HS-27A (cell line): Measurements from ENCODE around the gene C1R.
"Not testable (repeated sequence)": the region's sequence is repeated elsewhere in the genome, so short reads cannot be mapped to it uniquely, and the experiment has no call there.

Source experiments
- DNase-seq: peaks from one replicate; pipeline ENCODE4 v3.0.0-alpha.2; 2012; ENCODE audit warnings: low read depth, missing footprints

Gene C1R

GRCh38 chr12:7067096-7067495 lies 25.1 kb downstream of the C1R start:
- no peak for DNase-seq

GRCh38 chr12:7066596-7066995 lies 25.6 kb downstream of the C1R start:
- no peak for DNase-seq

DNA sequence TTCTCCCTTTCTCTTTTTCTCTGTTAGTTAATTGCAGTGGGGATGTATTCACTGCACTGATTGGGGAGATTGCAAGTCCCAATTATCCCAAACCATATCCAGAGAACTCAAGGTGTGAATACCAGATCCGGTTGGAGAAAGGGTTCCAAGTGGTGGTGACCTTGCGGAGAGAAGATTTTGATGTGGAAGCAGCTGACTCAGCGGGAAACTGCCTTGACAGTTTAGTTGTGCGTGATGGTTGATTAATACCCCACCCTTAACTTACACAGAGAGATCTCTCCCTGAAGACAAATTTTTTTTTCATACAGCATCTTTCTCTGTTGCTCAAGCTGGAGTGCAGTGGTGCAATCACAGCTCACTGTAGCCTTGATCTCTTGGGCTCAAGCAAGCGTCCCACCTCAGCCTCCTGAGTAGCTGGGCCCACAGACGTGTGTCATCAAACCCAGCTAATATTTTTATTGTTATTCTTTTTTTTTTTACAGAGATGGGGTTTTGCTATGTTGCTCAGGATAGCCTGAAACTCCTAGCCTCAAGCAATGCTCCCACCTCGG lies 27.1 kb downstream of the C1R start:
- DNase-seq = no peak

GRCh38 chr12:7064516-7064915 lies 27.7 kb downstream of the C1R start:
- DNase-seq = no peak

GRCh38 chr12:7061596-7061995 lies 30.6 kb downstream of the C1R start:
- no peak for DNase-seq

DNA sequence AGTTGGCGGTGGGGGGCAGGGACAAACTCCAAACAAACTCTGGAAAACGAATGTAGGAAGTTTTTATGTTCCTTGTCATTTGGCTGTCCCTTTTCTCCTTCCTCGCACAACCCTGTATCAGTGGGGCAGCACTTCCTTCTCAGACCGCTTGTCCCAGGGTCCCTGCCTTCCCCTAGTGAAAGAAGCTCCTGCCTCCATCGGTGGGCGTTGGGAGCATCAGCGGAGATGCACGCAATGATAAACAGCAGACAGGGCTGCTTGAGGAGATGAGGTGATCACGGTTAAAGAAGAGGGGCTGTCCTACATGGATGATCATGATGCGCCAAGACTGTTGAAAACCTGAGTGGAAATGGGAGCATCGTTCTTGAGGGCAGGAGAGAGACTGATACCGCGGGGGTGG lies 31.1 kb downstream of the C1R start:
- DNase-seq = no peak

DNA sequence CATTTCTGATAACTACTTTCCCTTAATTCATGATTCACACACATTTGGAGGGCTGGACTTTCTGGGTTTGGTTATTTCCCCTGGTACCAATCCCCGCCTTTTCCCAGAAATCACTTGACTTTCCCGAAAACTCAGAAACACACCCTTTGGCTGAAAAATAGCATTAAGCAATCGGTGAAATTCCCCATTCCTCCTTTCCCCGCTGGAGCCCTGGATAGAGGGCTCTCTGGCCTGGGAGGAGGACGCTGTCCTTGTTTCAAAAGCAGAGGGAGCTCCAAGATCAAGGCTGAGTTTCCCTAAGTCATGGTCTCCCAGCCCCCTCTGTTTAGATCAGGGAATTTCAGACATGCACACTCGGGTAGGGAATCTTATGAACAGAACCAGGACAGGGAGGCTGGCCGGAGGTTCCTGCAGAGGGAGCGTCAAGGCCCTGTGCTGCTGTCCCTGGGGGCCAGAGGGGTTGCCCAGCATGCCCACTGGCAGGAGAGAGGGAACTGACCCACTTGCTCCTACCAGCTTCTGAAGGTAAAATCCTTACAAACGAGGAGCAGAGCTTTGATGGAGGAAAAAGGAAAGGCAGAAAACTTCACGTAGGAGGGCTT lies 31.8 kb downstream of the C1R start, which contains the start of gene C1S:
Gene C1S (plus strand): TSS at position 366 of the 602 bp plus-strand sequence. CDS start 1,195 bp downstream, outside the sequence.
- DNase-seq = peak; percentile 71

GRCh38 chr12:7059780-7060179 lies 32.5 kb downstream of the C1R start:
- DNase-seq = no peak

GRCh38 chr12:7058850-7059395 lies 33.3 kb downstream of the C1R start:
- no peak for DNase-seq

- no peak for DNase-seq
These were observed 33.9 kb downstream of the C1R start for GRCh38 chr12:7058163-7058845.

DNA sequence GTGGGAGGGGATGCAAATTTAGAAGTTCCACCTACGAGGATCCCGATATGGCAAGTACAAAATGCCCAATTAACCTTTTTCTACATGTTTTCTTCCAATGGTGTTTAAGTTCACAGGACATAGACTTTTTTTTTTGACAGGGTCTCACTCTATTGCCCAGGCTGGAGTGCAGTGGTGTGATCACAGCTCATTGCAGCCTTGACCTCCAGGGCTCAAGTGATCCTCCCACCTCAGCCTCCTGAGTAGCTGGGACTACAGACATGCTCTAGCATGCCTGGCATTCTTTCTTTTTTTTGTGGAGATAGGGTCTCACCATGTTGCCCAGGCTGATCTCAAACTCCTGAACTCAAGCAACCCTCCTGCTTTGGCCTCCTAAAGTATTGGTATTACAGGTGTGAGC lies 36.5 kb downstream of the C1R start:
- not testable (repeated sequence) for DNase-seq

DNA sequence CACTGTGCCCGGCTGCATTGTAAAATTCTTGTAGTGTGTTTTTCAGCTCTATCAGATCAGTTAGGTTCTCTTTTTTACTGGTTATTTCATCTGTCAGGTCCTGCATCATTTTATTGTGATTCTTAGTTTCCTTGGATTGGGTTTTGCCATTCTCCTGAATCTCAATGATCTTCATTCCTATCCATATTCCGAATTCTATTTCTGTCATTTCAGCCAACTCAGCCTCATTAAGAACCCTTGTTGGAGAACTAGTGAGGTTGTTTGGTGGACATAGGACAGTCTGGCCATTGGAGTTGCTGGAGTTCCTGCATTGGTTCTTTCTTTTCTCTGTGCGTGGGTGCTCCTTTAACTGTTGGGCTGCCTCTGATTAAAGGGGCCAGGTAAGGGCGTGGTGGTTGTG lies 37.3 kb downstream of the C1R start:
- DNase-seq = no peak

- DNase-seq = not testable (repeated sequence)
These were observed 42.3 kb downstream of the C1R start for GRCh38 chr12:7049973-7050372.

- not testable (repeated sequence) for DNase-seq
These were observed 42.7 kb downstream of the C1R start for GRCh38 chr12:7049445-7049951.

GRCh38 chr12:7047306-7047705 lies 44.9 kb downstream of the C1R start:
- DNase-seq = no peak

DNA sequence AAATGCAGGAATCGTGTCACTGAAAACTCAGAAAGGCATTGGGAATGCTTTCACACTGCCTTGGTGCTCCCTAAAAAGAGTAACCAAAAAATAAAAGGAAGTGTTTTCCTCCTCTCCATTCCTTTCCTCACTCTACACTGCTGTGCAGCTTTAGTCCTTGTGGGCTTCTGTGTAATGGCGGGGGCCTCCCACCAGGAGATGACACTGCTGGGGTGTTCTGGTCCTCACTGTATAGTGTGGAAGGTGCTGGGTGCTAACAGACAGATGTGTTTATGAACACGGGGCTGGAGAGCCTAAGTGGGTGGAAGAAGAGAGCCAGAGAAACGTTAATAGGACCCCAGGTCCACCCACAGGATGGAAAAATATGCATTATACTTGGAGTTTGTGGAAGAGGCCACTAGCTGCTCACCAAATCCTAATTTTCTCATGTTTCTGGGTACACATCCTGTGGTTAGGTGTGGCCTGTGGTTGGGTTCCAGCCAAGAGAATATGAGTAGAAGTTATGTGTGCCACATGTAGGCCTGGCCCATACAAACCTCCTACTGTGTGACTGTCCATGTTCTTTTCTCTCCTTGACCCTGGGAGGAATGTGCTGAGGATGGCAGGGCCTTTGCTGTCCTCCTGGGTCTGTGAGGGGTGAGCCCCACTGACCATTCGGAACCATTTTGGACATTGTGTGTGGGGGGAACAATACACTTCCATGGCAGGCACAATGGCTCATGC lies 45.7 kb downstream of the C1R start:
- no peak for DNase-seq

- no peak for DNase-seq
These were observed 46.3 kb downstream of the C1R start for GRCh38 chr12:7045913-7046312.

- no peak for DNase-seq
These were observed 49.4 kb downstream of the C1R start for GRCh38 chr12:7042842-7043241.

GRCh38 chr12:7039403-7039802 lies 52.8 kb downstream of the C1R start:
- no peak for DNase-seq

DNA sequence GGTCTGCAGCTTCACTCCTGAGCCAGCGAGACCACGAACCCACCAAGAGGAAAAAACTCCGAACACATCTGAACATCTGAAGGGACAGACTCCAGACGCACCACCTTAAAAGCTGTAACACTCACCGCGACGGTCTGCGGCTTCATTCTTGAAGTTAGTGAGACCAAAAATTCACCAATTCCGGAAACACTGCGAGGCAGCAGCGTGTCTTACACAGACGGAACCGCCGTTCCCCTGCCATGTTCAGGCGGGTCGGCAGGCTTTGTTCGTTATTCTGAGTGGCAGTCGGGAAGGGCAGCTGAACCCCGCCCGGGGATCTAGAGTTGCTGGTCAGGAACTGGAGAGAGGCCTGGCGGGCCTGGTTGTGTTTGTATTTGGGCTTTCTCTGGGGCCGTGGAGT lies 53.7 kb downstream of the C1R start:
- no peak for DNase-seq

GRCh38 chr12:7037411-7037810 lies 54.8 kb downstream of the C1R start:
- DNase-seq = not testable (repeated sequence)

DNA sequence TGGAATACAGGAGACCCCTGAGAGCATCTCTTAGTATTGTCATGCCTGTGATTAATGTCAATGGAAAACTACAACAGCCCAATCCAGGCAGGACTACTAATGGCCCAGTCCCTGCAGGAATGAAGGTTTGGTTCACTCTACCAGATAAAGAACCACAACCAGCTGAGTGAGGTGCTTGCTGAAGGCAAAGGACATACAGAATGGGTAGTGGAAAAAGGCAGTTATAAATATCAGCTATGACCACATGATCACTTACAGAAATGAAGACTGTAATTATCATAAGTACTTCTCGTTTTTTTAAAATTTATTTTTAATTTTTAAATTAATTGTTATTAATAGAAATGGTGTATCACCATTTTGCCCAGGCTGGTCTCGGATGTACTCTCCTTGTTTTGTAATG lies 56.8 kb downstream of the C1R start:
- DNase-seq = no peak
